Measurements from ENCODE around the gene SMAD6. TPM values are rescaled to one million over a fixed set of nuclear protein-coding genes. Genes with fewer than 3 reads are reported as not detected.

Gene SMAD6
- total and polyA plus RNA-seq, 9 of the 15 experiments (the other 6 are each of a cell fraction or from before 2014, with no cell fraction given) = 0.10 to 15.5 (median 3.7) TPM

DNA sequence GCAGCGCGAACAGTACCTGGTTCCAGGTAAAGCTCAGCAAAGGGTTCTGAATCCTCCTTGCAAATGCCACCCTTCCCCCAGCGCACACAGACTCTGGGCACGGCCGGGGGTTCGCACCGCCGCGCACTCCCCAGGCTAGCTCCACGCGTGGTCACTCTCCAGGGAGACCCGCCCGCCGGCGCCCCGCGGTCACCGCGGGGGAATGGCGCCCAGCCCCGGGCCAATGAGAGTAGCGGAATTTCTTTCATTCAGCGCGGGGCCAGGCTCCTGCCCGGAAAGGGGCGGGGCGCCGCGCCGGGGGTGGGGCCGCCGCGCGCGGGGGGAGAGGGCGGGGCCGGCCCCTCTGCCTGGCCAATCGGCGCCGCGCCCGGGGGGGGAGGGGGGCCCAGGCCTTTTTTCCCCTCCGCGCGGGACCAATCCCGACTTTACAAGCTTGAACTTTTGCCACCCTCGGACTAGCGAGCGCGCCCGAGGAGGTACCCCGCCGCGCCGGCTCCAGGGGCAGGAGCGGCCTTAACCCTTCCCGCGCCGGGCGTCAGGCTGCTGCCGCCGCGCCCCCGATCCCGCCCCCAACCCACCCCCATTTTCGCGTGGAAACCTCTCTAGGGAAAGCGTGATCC lies 1.1 kb upstream of the SMAD6 start (continued):
- no peak for TF ChIP-seq CGGBP1 (CRISPR knock-in tag; IDR thresholded peaks at IDR 0.05)
- peak in 1 of 2 experiments; percentile 12; a peak in 1 of 4 replicates for TF ChIP-seq RCOR1 (IDR thresholded peaks at IDR 0.05; ENCODE audit: borderline replicate concordance in 1 of 2, low read depth in 2 of 2, low read length in 2 of 2)
- no peak for TF ChIP-seq EWSR1 (IDR thresholded peaks at IDR 0.05; ENCODE audit: borderline replicate concordance, low read depth, partially characterized antibody)
- TF ChIP-seq HMGN3 (IDR thresholded peaks at IDR 0.05; ENCODE audit: borderline replicate concordance, extremely low read depth, insufficient read length, low read depth, low read length) = peak; percentile 52
- TF ChIP-seq GTF2E2 (tag; IDR thresholded peaks at IDR 0.05) = no peak
- TF ChIP-seq, protein P1, sequence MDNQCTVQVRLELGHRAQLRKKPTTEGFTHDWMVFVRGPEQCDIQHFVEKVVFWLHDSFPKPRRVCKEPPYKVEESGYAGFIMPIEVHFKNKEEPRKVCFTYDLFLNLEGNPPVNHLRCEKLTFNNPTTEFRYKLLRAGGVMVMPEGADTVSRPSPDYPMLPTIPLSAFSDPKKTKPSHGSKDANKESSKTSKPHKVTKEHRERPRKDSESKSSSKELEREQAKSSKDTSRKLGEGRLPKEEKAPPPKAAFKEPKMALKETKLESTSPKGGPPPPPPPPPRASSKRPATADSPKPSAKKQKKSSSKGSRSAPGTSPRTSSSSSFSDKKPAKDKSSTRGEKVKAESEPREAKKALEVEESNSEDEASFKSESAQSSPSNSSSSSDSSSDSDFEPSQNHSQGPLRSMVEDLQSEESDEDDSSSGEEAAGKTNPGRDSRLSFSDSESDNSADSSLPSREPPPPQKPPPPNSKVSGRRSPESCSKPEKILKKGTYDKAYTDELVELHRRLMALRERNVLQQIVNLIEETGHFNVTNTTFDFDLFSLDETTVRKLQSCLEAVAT (IDR thresholded peaks at IDR 0.05) = no peak
- TF ChIP-seq, protein P2, sequence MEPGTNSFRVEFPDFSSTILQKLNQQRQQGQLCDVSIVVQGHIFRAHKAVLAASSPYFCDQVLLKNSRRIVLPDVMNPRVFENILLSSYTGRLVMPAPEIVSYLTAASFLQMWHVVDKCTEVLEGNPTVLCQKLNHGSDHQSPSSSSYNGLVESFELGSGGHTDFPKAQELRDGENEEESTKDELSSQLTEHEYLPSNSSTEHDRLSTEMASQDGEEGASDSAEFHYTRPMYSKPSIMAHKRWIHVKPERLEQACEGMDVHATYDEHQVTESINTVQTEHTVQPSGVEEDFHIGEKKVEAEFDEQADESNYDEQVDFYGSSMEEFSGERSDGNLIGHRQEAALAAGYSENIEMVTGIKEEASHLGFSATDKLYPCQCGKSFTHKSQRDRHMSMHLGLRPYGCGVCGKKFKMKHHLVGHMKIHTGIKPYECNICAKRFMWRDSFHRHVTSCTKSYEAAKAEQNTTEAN (CRISPR knock-in tag; IDR thresholded peaks at IDR 0.05) = no peak
- peak; percentile 13; the same call in 1 of the 2 replicates for TF ChIP-seq FOSL1 (tag; conservative IDR thresholded peaks at IDR 0.05)
- TF ChIP-seq SMARCA4 (IDR thresholded peaks at IDR 0.05) = no peak
- TF ChIP-seq ZNF212 (CRISPR knock-in tag; IDR thresholded peaks at IDR 0.05) = no peak
- TF ChIP-seq PURB (CRISPR knock-in tag; IDR thresholded peaks at IDR 0.05; ENCODE audit: low read depth) = no peak
- TF ChIP-seq ZNF133 (CRISPR knock-in tag; IDR thresholded peaks at IDR 0.05) = no peak
- TF ChIP-seq ETV6 (IDR thresholded peaks at IDR 0.05; ENCODE audit: borderline replicate concordance in 1 of 2, low read depth in 2 of 2, low read length in 1 of 2) = no peak
- TF ChIP-seq ETV6 (CRISPR knock-in tag; IDR thresholded peaks at IDR 0.05; ENCODE audit: borderline replicate concordance) = no peak
- TF ChIP-seq ZNF780A (CRISPR knock-in tag; IDR thresholded peaks at IDR 0.05) = no peak
- no peak for TF ChIP-seq ZNF217 (CRISPR knock-in tag; IDR thresholded peaks at IDR 0.05)
- no peak for TF ChIP-seq ZNF134 (CRISPR knock-in tag; conservative IDR thresholded peaks at IDR 0.05)
- TF ChIP-seq, protein P3, sequence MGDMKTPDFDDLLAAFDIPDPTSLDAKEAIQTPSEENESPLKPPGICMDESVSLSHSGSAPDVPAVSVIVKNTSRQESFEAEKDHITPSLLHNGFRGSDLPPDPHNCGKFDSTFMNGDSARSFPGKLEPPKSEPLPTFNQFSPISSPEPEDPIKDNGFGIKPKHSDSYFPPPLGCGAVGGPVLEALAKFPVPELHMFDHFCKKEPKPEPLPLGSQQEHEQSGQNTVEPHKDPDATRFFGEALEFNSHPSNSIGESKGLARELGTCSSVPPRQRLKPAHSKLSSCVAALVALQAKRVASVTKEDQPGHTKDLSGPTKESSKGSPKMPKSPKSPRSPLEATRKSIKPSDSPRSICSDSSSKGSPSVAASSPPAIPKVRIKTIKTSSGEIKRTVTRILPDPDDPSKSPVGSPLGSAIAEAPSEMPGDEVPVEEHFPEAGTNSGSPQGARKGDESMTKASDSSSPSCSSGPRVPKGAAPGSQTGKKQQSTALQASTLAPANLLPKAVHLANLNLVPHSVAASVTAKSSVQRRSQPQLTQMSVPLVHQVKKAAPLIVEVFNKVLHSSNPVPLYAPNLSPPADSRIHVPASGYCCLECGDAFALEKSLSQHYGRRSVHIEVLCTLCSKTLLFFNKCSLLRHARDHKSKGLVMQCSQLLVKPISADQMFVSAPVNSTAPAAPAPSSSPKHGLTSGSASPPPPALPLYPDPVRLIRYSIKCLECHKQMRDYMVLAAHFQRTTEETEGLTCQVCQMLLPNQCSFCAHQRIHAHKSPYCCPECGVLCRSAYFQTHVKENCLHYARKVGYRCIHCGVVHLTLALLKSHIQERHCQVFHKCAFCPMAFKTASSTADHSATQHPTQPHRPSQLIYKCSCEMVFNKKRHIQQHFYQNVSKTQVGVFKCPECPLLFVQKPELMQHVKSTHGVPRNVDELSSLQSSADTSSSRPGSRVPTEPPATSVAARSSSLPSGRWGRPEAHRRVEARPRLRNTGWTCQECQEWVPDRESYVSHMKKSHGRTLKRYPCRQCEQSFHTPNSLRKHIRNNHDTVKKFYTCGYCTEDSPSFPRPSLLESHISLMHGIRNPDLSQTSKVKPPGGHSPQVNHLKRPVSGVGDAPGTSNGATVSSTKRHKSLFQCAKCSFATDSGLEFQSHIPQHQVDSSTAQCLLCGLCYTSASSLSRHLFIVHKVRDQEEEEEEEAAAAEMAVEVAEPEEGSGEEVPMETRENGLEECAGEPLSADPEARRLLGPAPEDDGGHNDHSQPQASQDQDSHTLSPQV (IDR thresholded peaks at IDR 0.05) = peak; percentile 59; the same call in 1 of the 2 replicates
- no peak for TF ChIP-seq NCOA2 (IDR thresholded peaks at IDR 0.05; ENCODE audit: partially characterized antibody in 2 of 2)
- no peak for TF ChIP-seq STAT5A (IDR thresholded peaks at IDR 0.05; ENCODE audit: borderline replicate concordance, low read length)

Data from K562 (cell line).